ENCODE data around the gene EGFL7.

Gene EGFL7

GRCh38 chr9:136688274-136689107, 25.8 kb downstream of the EGFL7 start:
- DNase-seq, result no peak

- DNase-seq, result no peak
Measured at GRCh38 chr9:136689108-136689460, 26.4 kb downstream of the EGFL7 start.

- no peak for DNase-seq
Measured at GRCh38 chr9:136690104-136690805, 27.5 kb downstream of the EGFL7 start.

GRCh38 chr9:136690806-136691261, 28.1 kb downstream of the EGFL7 start:
- DNase-seq, result no peak

- no peak for DNase-seq
Measured at GRCh38 chr9:136691316-136692184, 28.8 kb downstream of the EGFL7 start.

GRCh38 chr9:136692185-136693134, 29.7 kb downstream of the EGFL7 start:
- DNase-seq, result no peak

GRCh38 chr9:136693135-136693489, 30.4 kb downstream of the EGFL7 start:
- DNase-seq, result no peak

- DNase-seq, result no peak
Measured at GRCh38 chr9:136693490-136694162, 30.9 kb downstream of the EGFL7 start.

GRCh38 chr9:136694163-136694871, 31.6 kb downstream of the EGFL7 start:
- peak in 1 of 2 experiments; percentile 25 for DNase-seq

GRCh38 chr9:136694872-136695247, 32.1 kb downstream of the EGFL7 start:
- DNase-seq, result no peak

GRCh38 chr9:136695435-136695895, 32.7 kb downstream of the EGFL7 start:
- DNase-seq, result no peak

- no peak for DNase-seq
Measured at GRCh38 chr9:136695955-136696354, 33.2 kb downstream of the EGFL7 start.

- DNase-seq, result no peak
Measured at GRCh38 chr9:136696502-136696901, 33.8 kb downstream of the EGFL7 start.

- DNase-seq, result no peak
Measured at GRCh38 chr9:136697146-136697820, 34.6 kb downstream of the EGFL7 start.

GRCh38 chr9:136697821-136698526, 35.3 kb downstream of the EGFL7 start:
- peak; percentile 88 to 89 for DNase-seq

- DNase-seq, result no peak
Measured at GRCh38 chr9:136698635-136699246, 36.0 kb downstream of the EGFL7 start.

GRCh38 chr9:136700304-136700703, 37.6 kb downstream of the EGFL7 start:
- no peak for DNase-seq

GRCh38 chr9:136700959-136701667, 38.4 kb downstream of the EGFL7 start:
- no peak for DNase-seq

Measured in AML-193 (cell line).